Measurements from ENCODE around the gene TBX18. TPM values are rescaled to one million over a fixed set of nuclear protein-coding genes. Genes with fewer than 3 reads are reported as not detected.
A peak's percentile ranks its signal among the peaks of the same experiment; 100 is the strongest.

TBX18 gene
- total RNA-seq, 2 experiments from 2014 or later: not detected

DNA sequence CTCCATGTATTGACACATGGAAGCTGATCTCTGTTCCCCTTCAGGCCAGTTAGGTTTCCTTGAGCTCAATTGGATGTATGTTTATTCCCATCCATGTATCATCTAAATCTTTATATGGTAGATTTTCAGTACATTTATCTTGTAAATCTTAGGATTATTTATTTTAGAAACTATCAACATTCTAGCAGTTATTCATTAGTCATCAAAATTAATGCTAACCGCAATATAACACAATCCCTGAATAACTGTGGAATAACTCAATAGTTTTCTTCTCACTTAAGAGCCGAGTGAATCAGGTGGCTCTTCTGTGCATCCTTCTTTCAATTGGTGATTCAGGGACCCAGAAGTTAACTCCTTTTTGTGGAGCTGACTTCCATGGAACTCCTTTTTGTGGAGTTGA, 15.5 kb upstream of the TBX18 start:
- Mint-ChIP-seq H3K36me3 (ENCODE audit: low read depth) (no peaks in the 10 kb centered on the region), H3K27ac (no peak overlapping the region), H3K4me1 (no peaks in the 10 kb centered on the region), H3K4me3 (no peak overlapping the region), H3K9me3 (no peaks in the 10 kb centered on the region), H3K27me3 (peaks cover 24% of the 10 kb centered on the region)
- no peak for DNase-seq
- POLR2A ChIA-PET: no interaction called here
- CTCF ChIA-PET: interaction anchor here (0.6 kb wide), 1 partner anchor 842 kb away, joined by 3 read pairs; no protein-coding TSS in a partner anchor

DNA sequence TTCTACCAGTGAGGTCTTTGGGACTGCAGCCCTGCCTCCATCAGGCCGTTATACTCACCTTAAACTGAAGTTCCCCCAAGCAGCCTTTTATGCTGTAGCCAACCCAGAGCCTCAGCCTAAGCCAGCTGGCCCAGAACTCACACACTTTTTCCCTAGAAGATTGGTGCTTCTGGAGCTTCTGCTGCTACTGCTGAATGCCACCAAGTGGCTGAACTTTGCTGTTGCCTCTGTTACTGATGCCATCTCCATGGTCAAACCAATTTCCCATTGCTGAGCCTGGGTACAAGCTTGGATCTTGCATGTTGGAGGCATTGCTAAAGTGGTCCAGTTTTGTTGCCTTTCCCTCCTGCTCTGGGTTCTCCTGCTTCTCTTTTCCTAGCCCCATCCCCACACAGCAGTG, 15.0 kb upstream of the TBX18 start:
- Mint-ChIP-seq H3K27ac (no peak overlapping the region), H3K36me3 (ENCODE audit: low read depth) (no peaks in the 10 kb centered on the region), H3K4me3 (no peak overlapping the region), H3K9me3 (no peaks in the 10 kb centered on the region), H3K4me1 (no peaks in the 10 kb centered on the region), H3K27me3 (peaks cover 24% of the 10 kb centered on the region)
- ChIA-PET POLR2A (no interaction called here), CTCF (no interaction called here)
- no peak for DNase-seq

- POLR2A ChIA-PET: no interaction called here
- CTCF ChIA-PET: no interaction called here
- Mint-ChIP-seq H3K27ac (no peak overlapping the region), H3K9me3 (no peaks in the 10 kb centered on the region), H3K36me3 (ENCODE audit: low read depth) (no peaks in the 10 kb centered on the region), H3K4me1 (no peaks in the 10 kb centered on the region), H3K27me3 (peaks cover 34% of the 10 kb centered on the region), H3K4me3 (no peak overlapping the region)
- DNase-seq: no peak
These were observed 13.5 kb upstream of the TBX18 start for GRCh38 chr6:84777888-84778287.

DNA sequence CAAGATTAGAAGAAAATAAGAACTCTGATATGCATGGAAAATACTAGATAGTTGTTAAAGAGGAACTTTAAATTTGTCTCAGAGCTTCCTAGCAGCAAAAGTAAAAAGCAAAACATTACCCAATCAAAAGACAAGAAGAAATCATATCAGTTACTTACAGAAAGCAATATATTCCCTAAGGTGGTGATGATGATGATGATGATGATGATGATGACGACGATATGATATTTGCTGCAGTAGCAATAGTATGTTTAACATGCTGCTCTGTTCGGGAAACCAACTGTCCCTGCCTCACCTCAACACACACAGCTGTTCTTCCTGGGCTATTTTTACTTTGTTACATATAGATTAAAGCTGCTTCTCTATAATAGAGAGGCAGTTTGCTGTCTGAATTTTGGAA, 12.0 kb upstream of the TBX18 start:
- no peaks in the 10 kb centered on the region for H3K36me3 Mint-ChIP-seq (ENCODE audit: low read depth)
- ChIA-PET POLR2A (no interaction called here), CTCF (no interaction called here)
- H3K4me3 Mint-ChIP-seq: no peak overlapping the region
- H3K27me3 Mint-ChIP-seq: peaks cover 47% of the 10 kb centered on the region
- no peaks in the 10 kb centered on the region for H3K9me3 Mint-ChIP-seq
- H3K4me1 Mint-ChIP-seq: no peaks in the 10 kb centered on the region
- DNase-seq: no peak
- H3K27ac Mint-ChIP-seq: no peak overlapping the region

GRCh38 chr6:84775751-84776150, 11.4 kb upstream of the TBX18 start:
- CTCF ChIA-PET: no interaction called here
- Mint-ChIP-seq H3K27me3 (peaks cover 52% of the 10 kb centered on the region), H3K36me3 (ENCODE audit: low read depth) (no peaks in the 10 kb centered on the region), H3K4me1 (no peaks in the 10 kb centered on the region), H3K27ac (peak overlapping the region; percentile 37), H3K4me3 (no peak overlapping the region), H3K9me3 (no peaks in the 10 kb centered on the region)
- no peak for DNase-seq
- POLR2A ChIA-PET: no interaction called here

DNA sequence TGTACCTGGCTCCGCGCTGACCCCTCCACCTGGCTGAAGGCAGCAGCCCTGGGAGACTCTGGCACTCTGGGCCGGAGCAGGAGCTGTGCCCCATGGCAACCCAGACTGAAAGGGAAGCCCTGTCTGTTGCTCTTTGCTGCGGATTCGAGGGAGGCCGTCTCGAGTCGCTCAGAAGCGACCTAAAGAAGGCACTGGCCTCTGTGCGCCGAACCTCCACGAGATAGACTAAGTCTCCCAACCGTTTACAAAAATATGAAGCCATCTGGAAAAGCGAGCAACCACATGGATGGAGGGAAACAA, 10.5 kb upstream of the TBX18 start:
- no peak for DNase-seq
- H3K27me3 Mint-ChIP-seq: peaks cover 56% of the 10 kb centered on the region
- no peaks in the 10 kb centered on the region for H3K36me3 Mint-ChIP-seq (ENCODE audit: low read depth)
- ChIA-PET POLR2A (no interaction called here), CTCF (no interaction called here)
- H3K4me1 Mint-ChIP-seq: no peaks in the 10 kb centered on the region
- H3K9me3 Mint-ChIP-seq: no peaks in the 10 kb centered on the region
- H3K27ac Mint-ChIP-seq: no peak overlapping the region
- no peak overlapping the region for H3K4me3 Mint-ChIP-seq

DNA sequence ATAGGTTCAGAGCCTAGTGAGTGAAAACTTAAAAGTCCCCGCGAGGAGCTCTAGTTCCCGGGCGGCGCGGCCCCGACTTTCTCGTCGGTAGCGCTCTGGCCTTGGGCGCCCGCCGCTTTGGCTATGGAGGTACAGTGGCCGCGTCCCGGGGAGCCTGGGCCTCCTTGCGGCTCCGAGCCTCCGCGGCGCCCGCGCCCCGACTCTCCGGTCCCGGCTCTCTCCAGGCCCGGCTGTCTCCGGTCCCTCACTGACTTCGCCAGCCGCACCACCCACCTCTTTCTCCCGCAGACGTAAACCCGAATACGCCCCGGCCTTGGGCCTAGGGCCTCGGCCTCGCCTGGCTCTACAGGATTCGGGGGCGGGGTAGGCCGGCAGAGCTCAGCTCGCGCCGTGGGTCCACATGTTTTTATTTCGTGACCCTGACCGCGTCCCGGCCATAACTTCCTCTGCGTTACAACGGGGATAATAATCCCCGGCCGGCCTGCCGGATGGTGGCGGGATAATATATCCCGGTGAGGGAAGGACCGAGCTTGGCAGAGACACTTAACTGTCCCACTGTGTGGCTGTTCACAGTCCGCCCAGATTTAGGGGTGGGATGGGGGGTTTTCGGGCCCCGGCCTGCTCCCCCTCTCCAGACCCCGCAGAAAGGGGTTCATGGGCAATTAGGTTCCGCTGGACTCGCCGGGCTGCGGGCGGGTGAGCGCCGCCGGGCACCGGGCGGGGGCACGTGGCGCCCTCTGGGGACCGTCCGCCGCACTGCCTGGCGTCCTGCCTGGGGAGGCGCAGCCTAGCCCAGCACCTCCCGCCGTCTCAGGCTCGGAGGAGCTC, 10.0 kb upstream of the TBX18 start:
- POLR2A ChIA-PET: no interaction called here
- no peaks in the 10 kb centered on the region for H3K9me3 Mint-ChIP-seq
- no peaks in the 10 kb centered on the region for H3K4me1 Mint-ChIP-seq
- CTCF ChIA-PET: interaction anchor here (1.2 kb wide), 1 partner anchor 11 kb away, joined by 5 read pairs; no protein-coding TSS in a partner anchor
- peaks cover 60% of the 10 kb centered on the region for H3K27me3 Mint-ChIP-seq
- no peak overlapping the region for H3K4me3 Mint-ChIP-seq
- H3K36me3 Mint-ChIP-seq (ENCODE audit: low read depth): no peaks in the 10 kb centered on the region
- DNase-seq: no peak
- no peak overlapping the region for H3K27ac Mint-ChIP-seq

- DNase-seq: no peak
- Mint-ChIP-seq H3K36me3 (ENCODE audit: low read depth) (no peaks in the 10 kb centered on the region), H3K27me3 (peaks cover 64% of the 10 kb centered on the region), H3K9me3 (no peaks in the 10 kb centered on the region), H3K4me3 (peak overlapping the region; percentile 32), H3K27ac (peak overlapping the region; percentile 13), H3K4me1 (no peaks in the 10 kb centered on the region)
- POLR2A ChIA-PET: no interaction called here
- CTCF ChIA-PET: interaction anchor here (1.2 kb wide), 1 partner anchor 11 kb away, joined by 5 read pairs; no protein-coding TSS in a partner anchor
These were observed 9.2 kb upstream of the TBX18 start for GRCh38 chr6:84773431-84774156.

GRCh38 chr6:84773133-84773430, 8.7 kb upstream of the TBX18 start:
- H3K27ac Mint-ChIP-seq: peak overlapping the region; percentile 46
- no peaks in the 10 kb centered on the region for H3K4me1 Mint-ChIP-seq
- H3K9me3 Mint-ChIP-seq: no peaks in the 10 kb centered on the region
- CTCF ChIA-PET: interaction anchor here (0.6 to 1.2 kb wide), 2 partner anchors 10 to 44 kb away, joined by 3 to 5 read pairs; no protein-coding TSS in a partner anchor
- POLR2A ChIA-PET: no interaction called here
- no peaks in the 10 kb centered on the region for H3K36me3 Mint-ChIP-seq (ENCODE audit: low read depth)
- DNase-seq: no peak
- H3K4me3 Mint-ChIP-seq: no peak overlapping the region
- H3K27me3 Mint-ChIP-seq: peaks cover 67% of the 10 kb centered on the region

DNA sequence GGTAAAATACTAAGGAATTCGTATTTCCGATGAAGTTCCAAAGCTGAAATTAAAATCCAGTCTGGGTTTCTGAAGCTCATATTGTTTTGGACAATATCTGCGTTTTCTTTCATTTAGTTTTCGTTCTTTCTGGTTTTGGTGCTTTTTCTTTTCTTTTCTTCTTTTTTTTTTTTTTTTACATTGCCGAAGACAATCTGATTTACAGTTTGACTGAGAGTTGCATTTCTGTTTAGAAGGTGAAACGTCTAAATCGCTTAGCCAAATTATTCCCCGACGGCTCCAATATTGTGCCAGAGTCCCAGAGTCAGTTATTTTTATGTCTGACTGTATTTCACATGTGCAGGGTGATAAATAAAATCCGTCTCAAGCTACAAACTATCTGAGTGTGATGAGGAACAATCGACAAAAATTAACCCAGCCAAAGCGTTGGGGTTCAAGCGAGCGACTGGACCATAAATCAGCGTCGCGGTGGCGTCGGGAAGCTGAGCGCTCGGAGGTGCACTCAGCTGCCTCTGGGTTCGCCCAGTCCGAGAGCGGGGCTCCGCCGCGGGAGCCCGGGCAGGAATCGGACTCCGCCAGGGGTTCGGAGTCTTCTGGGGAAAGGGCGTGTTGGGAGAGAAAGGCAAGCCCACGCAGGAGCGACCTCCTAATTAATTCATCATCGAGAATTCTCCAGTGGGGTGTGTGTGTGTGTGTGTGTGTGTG, 8.2 kb upstream of the TBX18 start:
- CTCF ChIA-PET: interaction anchor here (0.6 kb wide), 2 partner anchors 45 to 1078 kb away, joined by 3 to 4 read pairs; no protein-coding TSS in a partner anchor
- no peak overlapping the region for H3K4me3 Mint-ChIP-seq

DNA sequence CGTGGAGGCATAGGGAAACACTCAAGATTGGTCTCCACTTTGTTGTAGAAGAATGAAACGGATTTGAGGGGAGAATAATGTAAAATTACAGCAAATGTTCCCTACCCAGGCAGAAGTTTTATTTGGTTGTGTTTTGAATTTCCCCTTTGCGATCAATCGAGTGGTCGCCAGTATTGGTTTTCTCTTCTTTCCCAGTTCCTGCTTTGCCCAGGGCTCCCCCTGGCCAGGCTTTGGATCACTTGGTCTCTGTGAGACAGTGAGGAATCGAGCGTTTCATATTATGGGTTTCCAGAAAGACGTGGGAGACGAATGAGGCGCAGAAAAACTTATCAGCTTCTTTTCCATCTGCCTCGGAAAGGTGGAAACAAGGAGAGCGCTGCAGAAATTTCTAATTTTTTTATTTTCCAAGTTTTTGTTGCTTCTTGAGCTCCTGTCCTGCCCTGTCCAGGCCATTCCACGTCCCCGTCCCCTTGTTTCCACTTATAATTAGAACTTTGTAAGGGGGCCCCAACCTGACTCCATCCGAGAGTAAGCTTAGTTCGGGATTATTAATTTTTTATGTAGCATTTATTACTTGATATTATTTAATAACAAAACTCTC, 7.5 kb upstream of the TBX18 start:
- Mint-ChIP-seq H3K36me3 (ENCODE audit: low read depth) (peaks cover 3% of the 10 kb centered on the region), H3K4me1 (no peaks in the 10 kb centered on the region), H3K9me3 (peaks cover 5% of the 10 kb centered on the region), H3K4me3 (no peak overlapping the region), H3K27ac (peak overlapping the region; percentile 50), H3K27me3 (peaks cover 75% of the 10 kb centered on the region)
- no peak for DNase-seq
- POLR2A ChIA-PET: no interaction called here
- CTCF ChIA-PET: interaction anchor here (0.6 kb wide), 1 partner anchor 1079 kb away, joined by 4 read pairs; no protein-coding TSS in a partner anchor

More for the DNA sequence above, 8.2 kb upstream of the TBX18 start:
- peaks cover under 1% of the 10 kb centered on the region for H3K36me3 Mint-ChIP-seq (ENCODE audit: low read depth)
- no peak for DNase-seq
- H3K27ac Mint-ChIP-seq: peak overlapping the region; percentile 46
- H3K4me1 Mint-ChIP-seq: no peaks in the 10 kb centered on the region
- H3K27me3 Mint-ChIP-seq: peaks cover 71% of the 10 kb centered on the region
- POLR2A ChIA-PET: no interaction called here
- peaks cover 3% of the 10 kb centered on the region for H3K9me3 Mint-ChIP-seq

DNA sequence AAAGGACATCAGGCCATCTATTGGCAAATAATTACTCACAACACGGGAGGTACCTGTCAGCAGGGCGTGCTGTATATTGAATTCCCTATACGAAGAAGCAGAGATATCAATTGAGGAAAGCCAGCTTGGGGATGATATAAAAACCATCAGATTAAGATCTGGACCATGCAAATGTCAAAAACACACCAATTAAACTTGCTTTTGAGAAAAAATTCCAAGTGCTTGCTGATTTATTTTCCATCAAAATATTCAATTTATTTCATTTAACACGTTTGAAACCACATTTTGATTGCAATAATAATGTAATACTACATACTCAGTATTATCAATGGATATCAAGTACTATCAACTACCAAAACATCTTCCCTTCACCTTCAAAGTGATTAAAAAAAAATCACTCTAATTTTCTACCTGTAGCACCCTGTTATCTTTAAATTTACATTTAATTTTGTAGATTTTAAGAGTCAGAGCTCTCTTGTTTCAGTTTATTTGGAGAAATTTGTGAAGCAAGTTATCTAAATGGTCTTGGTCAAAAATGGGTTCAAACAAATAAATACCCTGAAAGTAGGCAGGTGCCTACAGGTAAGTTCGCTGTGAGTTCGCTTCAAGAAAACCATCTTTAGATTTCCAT, 6.8 kb upstream of the TBX18 start:
- ChIA-PET CTCF (no interaction called here), POLR2A (no interaction called here)
- Mint-ChIP-seq H3K4me3 (no peak overlapping the region), H3K9me3 (peaks cover 5% of the 10 kb centered on the region), H3K27me3 (peaks cover 74% of the 10 kb centered on the region), H3K27ac (no peak overlapping the region), H3K4me1 (no peaks in the 10 kb centered on the region), H3K36me3 (ENCODE audit: low read depth) (peaks cover 4% of the 10 kb centered on the region)
- DNase-seq: no peak
